ENCODE results near the gene EVA1B.

EVA1B gene

GRCh38 chr1:36301220-36301619 is 22.2 kb downstream of the EVA1B start:
- H3K27ac ChIP-seq: no peak overlapping the region
- TF ChIP-seq, protein P1, sequence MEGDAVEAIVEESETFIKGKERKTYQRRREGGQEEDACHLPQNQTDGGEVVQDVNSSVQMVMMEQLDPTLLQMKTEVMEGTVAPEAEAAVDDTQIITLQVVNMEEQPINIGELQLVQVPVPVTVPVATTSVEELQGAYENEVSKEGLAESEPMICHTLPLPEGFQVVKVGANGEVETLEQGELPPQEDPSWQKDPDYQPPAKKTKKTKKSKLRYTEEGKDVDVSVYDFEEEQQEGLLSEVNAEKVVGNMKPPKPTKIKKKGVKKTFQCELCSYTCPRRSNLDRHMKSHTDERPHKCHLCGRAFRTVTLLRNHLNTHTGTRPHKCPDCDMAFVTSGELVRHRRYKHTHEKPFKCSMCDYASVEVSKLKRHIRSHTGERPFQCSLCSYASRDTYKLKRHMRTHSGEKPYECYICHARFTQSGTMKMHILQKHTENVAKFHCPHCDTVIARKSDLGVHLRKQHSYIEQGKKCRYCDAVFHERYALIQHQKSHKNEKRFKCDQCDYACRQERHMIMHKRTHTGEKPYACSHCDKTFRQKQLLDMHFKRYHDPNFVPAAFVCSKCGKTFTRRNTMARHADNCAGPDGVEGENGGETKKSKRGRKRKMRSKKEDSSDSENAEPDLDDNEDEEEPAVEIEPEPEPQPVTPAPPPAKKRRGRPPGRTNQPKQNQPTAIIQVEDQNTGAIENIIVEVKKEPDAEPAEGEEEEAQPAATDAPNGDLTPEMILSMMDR (IDR thresholded peaks at IDR 0.05): no peak

GRCh38 chr1:36300526-36300925 is 22.9 kb downstream of the EVA1B start:
- TF ChIP-seq, protein P1 (IDR thresholded peaks at IDR 0.05): no peak
- H3K27ac ChIP-seq: peak overlapping the region in 1 of 2 donors; percentile 59

More at GRCh38 chr1:36301220-36301619, 22.2 kb downstream of the EVA1B start:
- H3K4me3 ChIP-seq: no peak overlapping the region
- no peak for DNase-seq (ENCODE audit: low spot score)

GRCh38 chr1:36298640-36299039 is 24.8 kb downstream of the EVA1B start:
- Histone ChIP-seq H3K27ac (no peak overlapping the region), H3K4me3 (no peak overlapping the region)
- TF ChIP-seq, protein P1 (IDR thresholded peaks at IDR 0.05): no peak
- DNase-seq (ENCODE audit: low spot score): no peak

More at GRCh38 chr1:36300526-36300925, 22.9 kb downstream of the EVA1B start:
- no peak overlapping the region for H3K4me3 ChIP-seq
- no peak for DNase-seq (ENCODE audit: low spot score)

GRCh38 chr1:36297062-36297461 is 26.4 kb downstream of the EVA1B start:
- Histone ChIP-seq H3K27ac (no peak overlapping the region), H3K4me3 (no peak overlapping the region)
- TF ChIP-seq, protein P1 (IDR thresholded peaks at IDR 0.05): no peak
- no peak for DNase-seq (ENCODE audit: low spot score)

GRCh38 chr1:36295390-36295789 is 28.1 kb downstream of the EVA1B start:
- Histone ChIP-seq H3K4me3 (no peak overlapping the region), H3K27ac (no peak overlapping the region)
- TF ChIP-seq, protein P1 (IDR thresholded peaks at IDR 0.05): no peak
- no peak for DNase-seq (ENCODE audit: low spot score)

DNA sequence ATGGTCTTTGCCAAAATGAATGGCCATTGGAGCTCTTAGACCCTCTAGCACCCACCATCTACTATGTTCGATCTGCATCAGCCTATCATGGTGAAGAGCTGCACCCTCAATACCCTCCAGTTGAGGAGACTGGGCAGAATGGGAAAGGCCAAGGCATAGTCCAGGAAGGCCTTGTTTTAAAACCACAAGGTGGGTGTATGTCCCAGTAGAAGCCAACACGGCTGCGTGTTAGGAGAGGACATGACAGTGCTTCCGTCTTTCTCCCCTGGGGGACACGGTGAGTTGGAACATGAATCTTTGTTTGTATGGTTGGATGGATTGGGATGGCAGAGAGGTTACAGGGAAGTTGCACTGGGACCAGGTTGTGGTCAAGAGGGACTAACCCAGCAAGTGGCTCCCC is 35.9 kb downstream of the EVA1B start:
- TF ChIP-seq, protein P1 (IDR thresholded peaks at IDR 0.05): no peak
- DNase-seq (ENCODE audit: low spot score): no peak
- no peak overlapping the region for H3K27ac ChIP-seq
- no peak overlapping the region for H3K4me3 ChIP-seq

DNA sequence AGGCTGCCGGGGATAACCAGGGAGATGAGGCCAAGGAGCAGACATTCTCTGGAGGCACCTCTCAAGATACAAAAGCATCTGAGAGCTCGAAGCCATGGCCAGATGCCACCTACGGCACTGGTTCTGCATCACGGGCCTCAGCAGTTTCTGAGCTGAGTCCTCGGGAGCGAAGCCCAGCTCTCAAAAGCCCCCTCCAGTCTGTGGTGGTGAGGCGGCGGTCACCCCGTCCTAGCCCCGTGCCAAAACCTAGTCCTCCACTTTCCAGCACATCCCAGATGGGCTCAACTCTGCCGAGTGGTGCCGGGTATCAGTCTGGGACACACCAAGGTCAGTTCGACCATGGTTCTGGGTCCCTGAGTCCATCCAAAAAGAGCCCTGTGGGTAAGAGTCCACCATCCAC is 36.6 kb downstream of the EVA1B start:
- DNase-seq (ENCODE audit: low spot score): no peak
- TF ChIP-seq, protein P1 (IDR thresholded peaks at IDR 0.05): no peak
- Histone ChIP-seq H3K27ac (no peak overlapping the region), H3K4me3 (no peak overlapping the region)
